Lower leg skin (tissue), 3 donors: ENCODE data around the gene KDM8.

Experiments used
- POLR2A ChIP-seq, 2 donors: fragments of 450-650 bp; IDR thresholded peaks; one replicate each; pipeline ENCODE4 v1.6.1; 2016 to 2017; ENCODE audit warnings: antibody characterized with exemption in 2 of 2, mild to moderate bottlenecking in 1 of 2, moderate library complexity in 1 of 2
- TF ChIP-seq, protein P1 (sequence below), 3 donors: fragments of 450-650 bp; IDR thresholded peaks; one replicate each; pipeline ENCODE4 v1.5.1; 2016; ENCODE audit warnings: antibody characterized with exemption in 3 of 3, mild to moderate bottlenecking in 3 of 3, moderate library complexity in 2 of 3

DNA sequence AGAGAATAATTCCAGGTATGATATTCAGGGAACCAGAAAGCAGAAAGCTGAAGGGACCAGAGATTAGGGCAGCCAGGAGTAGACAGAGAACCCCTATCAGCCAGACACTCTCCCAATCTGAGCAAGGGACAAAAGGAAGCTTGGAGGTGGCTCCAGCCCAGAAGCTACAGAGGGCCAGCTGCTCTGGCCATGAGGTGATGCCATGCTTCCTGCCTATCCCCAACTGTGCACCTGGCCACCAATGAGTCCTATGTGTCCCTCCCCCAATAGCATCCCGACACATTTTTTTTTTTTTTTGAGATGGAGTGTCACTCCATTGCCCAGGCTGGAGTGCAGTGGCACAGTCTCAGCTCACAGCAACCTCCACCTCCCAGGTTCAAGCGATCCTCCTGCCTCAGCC is 35.3 kb downstream of the KDM8 start:
- TF ChIP-seq, protein P1, sequence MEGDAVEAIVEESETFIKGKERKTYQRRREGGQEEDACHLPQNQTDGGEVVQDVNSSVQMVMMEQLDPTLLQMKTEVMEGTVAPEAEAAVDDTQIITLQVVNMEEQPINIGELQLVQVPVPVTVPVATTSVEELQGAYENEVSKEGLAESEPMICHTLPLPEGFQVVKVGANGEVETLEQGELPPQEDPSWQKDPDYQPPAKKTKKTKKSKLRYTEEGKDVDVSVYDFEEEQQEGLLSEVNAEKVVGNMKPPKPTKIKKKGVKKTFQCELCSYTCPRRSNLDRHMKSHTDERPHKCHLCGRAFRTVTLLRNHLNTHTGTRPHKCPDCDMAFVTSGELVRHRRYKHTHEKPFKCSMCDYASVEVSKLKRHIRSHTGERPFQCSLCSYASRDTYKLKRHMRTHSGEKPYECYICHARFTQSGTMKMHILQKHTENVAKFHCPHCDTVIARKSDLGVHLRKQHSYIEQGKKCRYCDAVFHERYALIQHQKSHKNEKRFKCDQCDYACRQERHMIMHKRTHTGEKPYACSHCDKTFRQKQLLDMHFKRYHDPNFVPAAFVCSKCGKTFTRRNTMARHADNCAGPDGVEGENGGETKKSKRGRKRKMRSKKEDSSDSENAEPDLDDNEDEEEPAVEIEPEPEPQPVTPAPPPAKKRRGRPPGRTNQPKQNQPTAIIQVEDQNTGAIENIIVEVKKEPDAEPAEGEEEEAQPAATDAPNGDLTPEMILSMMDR (IDR thresholded peaks at IDR 0.05), result no peak
- TF ChIP-seq POLR2A (IDR thresholded peaks at IDR 0.05), result no peak
